Activated CD8-positive, alpha-beta T cell treated with anti-CD3 and anti-CD28 coated beads for 36 hours (primary cell): ENCODE data around the gene PDCL3. TPM values are rescaled to one million over a fixed set of nuclear protein-coding genes. Genes with fewer than 3 reads are reported as not detected.

Experiments used
- ATAC-seq: fragments of 200-7000 bp; cut with Tn5 transposase; one replicate; pipeline ENCODE4 v1.10.0; 2021; ENCODE audit warnings: mild to moderate bottlenecking, moderate library complexity
- CTCF ChIA-PET: fragments of 350-600 bp; sonication (Branson Sonifier 250); formaldehyde crosslinking; loops from one replicate; lab custom pipeline; 2021; ENCODE audit warnings: antibody characterized with exemption; lab: Charles Lee
- POLR2A ChIA-PET: fragments of 350-600 bp; sonication (Branson Sonifier 250); formaldehyde crosslinking; loops from one replicate; lab custom pipeline; 2021; ENCODE audit warnings: antibody characterized with exemption; lab: Charles Lee
- DNase-seq: peaks from one replicate; pipeline ENCODE4 v3.0.0-alpha.2; 2020
- H3K27ac Mint-ChIP-seq: one replicate; pipeline ENCODE4 v1.8.0; 2021; ENCODE audit warnings: mild to moderate bottlenecking, mixed read lengths
- H3K27me3 Mint-ChIP-seq: one replicate; pipeline ENCODE4 v1.8.0; 2021; ENCODE audit warnings: mixed read lengths
- H3K36me3 Mint-ChIP-seq: one replicate; pipeline ENCODE4 v1.8.0; 2021; ENCODE audit warnings: low read depth, mixed read lengths
- H3K4me1 Mint-ChIP-seq: one replicate; pipeline ENCODE4 v1.8.0; 2021; ENCODE audit warnings: low read depth, mixed read lengths
- H3K4me3 Mint-ChIP-seq: one replicate; pipeline ENCODE4 v1.8.0; 2021; ENCODE audit warnings: mild to moderate bottlenecking, moderate library complexity, mixed read lengths
- H3K9me3 Mint-ChIP-seq: one replicate; pipeline ENCODE4 v1.8.0; 2021; ENCODE audit warnings: mixed read lengths
- intact Hi-C: fragments of 100-400 bp; cut with micrococcal nuclease; formaldehyde crosslinking; loops from one replicate; pipeline ENCODE4 v1.10.0; 2022
- total RNA-seq, 2 experiments: library from RNA; stranded (reverse); gene quantifications; one replicate each; pipeline ENCODE4 v1.2.3, GENCODE V29; 2021
- TF ChIP-seq, protein P1 (sequence below): fragments of 200-600 bp; IDR thresholded peaks from one replicate; pipeline ENCODE4 v1.8.0; 2022; ENCODE audit warnings: antibody characterized with exemption, mild to moderate bottlenecking

PDCL3 gene
- total RNA-seq, 2 experiments from 2014 or later: 31.9 to 35.7 TPM

GRCh38 chr2:100529900-100530299 is 32.9 kb upstream of the PDCL3 start:
- DNase-seq (no peak), ATAC-seq (no peak)
- Mint-ChIP-seq H3K27me3 (peaks cover 4% of the 10 kb centered on the region), H3K4me3 (no peak overlapping the region), H3K27ac (no peak overlapping the region), H3K4me1 (no peaks in the 10 kb centered on the region), H3K36me3 (no peaks in the 10 kb centered on the region), H3K9me3 (no peaks in the 10 kb centered on the region)
- POLR2A ChIA-PET: no interaction called here
- TF ChIP-seq, protein P1, sequence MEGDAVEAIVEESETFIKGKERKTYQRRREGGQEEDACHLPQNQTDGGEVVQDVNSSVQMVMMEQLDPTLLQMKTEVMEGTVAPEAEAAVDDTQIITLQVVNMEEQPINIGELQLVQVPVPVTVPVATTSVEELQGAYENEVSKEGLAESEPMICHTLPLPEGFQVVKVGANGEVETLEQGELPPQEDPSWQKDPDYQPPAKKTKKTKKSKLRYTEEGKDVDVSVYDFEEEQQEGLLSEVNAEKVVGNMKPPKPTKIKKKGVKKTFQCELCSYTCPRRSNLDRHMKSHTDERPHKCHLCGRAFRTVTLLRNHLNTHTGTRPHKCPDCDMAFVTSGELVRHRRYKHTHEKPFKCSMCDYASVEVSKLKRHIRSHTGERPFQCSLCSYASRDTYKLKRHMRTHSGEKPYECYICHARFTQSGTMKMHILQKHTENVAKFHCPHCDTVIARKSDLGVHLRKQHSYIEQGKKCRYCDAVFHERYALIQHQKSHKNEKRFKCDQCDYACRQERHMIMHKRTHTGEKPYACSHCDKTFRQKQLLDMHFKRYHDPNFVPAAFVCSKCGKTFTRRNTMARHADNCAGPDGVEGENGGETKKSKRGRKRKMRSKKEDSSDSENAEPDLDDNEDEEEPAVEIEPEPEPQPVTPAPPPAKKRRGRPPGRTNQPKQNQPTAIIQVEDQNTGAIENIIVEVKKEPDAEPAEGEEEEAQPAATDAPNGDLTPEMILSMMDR: no peak
- CTCF ChIA-PET: no interaction called here
- intact Hi-C loops: no loop called here

DNA sequence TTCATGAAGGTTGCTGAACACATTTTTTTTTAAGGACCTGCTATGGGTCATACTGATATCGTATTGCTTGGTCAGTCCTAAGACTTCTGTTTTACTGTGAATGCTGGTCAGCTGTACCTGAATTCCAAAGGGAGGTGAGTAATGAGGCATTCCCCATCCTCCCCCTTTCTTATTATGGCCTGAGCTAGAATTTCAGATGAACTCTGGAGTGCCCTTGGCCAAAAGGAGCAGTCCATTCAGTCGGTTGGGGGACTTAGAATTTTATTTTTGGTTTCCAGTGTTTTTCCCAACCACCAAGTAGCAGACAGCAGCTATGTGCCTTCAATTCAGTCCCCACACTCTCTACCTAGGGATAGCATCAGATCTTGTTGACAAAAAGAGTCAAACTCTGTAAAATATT is 26.9 kb upstream of the PDCL3 start:
- intact Hi-C loops: no loop called here
- CTCF ChIA-PET: no interaction called here
- no peak overlapping the region for H3K27ac Mint-ChIP-seq
- TF ChIP-seq, protein P1: no peak
- H3K4me3 Mint-ChIP-seq: no peak overlapping the region
- H3K36me3 Mint-ChIP-seq: no peaks in the 10 kb centered on the region
- H3K27me3 Mint-ChIP-seq: no peaks in the 10 kb centered on the region
- no peaks in the 10 kb centered on the region for H3K9me3 Mint-ChIP-seq
- DNase-seq (no peak), ATAC-seq (no peak)
- no peaks in the 10 kb centered on the region for H3K4me1 Mint-ChIP-seq
- POLR2A ChIA-PET: no interaction called here

DNA sequence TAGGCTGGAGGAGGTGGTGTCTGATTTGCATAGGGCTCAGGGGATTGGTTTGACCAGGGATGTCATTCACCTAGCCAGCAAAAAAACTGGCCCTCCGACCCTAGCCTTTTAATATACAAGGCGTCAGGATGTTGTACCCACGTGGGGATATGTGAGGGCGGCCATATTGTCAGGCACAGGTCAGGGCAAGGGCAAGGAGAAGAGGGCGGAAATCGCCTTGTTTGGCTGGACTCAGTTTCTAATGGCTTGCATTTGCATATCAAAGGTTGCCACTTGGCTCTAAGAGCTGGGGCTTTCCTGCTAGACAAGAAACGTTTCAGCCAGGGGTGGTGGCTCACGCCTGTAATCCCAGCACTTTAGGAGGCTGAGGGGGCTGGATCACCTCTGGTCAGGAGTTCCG is 24.9 kb upstream of the PDCL3 start:
- Mint-ChIP-seq H3K27me3 (no peaks in the 10 kb centered on the region), H3K27ac (no peak overlapping the region), H3K4me3 (no peak overlapping the region), H3K36me3 (no peaks in the 10 kb centered on the region), H3K4me1 (no peaks in the 10 kb centered on the region), H3K9me3 (no peaks in the 10 kb centered on the region)
- ATAC-seq (no peak), DNase-seq (no peak)
- intact Hi-C loops: no loop called here
- ChIA-PET POLR2A (no interaction called here), CTCF (no interaction called here)
- TF ChIP-seq, protein P1: no peak

- H3K4me1 Mint-ChIP-seq: no peaks in the 10 kb centered on the region
- intact Hi-C loops: no loop called here
- H3K9me3 Mint-ChIP-seq: no peaks in the 10 kb centered on the region
- H3K36me3 Mint-ChIP-seq: no peaks in the 10 kb centered on the region
- CTCF ChIA-PET: no interaction called here
- no peak overlapping the region for H3K27ac Mint-ChIP-seq
- TF ChIP-seq, protein P1: no peak
- POLR2A ChIA-PET: no interaction called here
- no peaks in the 10 kb centered on the region for H3K27me3 Mint-ChIP-seq
- no peak for DNase-seq
- no peak for ATAC-seq
- H3K4me3 Mint-ChIP-seq: no peak overlapping the region
Observed at GRCh38 chr2:100539221-100539620, 23.6 kb upstream of the PDCL3 start.

GRCh38 chr2:100541404-100541803 is 21.4 kb upstream of the PDCL3 start:
- ATAC-seq (no peak), DNase-seq (no peak)
- no peaks in the 10 kb centered on the region for H3K9me3 Mint-ChIP-seq
- H3K4me1 Mint-ChIP-seq: no peaks in the 10 kb centered on the region
- no peak overlapping the region for H3K27ac Mint-ChIP-seq
- TF ChIP-seq, protein P1: no peak
- intact Hi-C loops: no loop called here
- ChIA-PET CTCF (no interaction called here), POLR2A (no interaction called here)
- H3K4me3 Mint-ChIP-seq: no peak overlapping the region
- H3K27me3 Mint-ChIP-seq: no peaks in the 10 kb centered on the region
- no peaks in the 10 kb centered on the region for H3K36me3 Mint-ChIP-seq
